B cell (primary cell): ENCODE measurements around the gene TINAGL1. TPM values are rescaled to one million over a fixed set of nuclear protein-coding genes. Genes with fewer than 3 reads are reported as not detected.

Experiments used
- ATAC-seq: fragments of 200-7000 bp; cut with Tn5 transposase; one replicate; pipeline ENCODE4 v1.10.0; 2021; ENCODE audit warnings: low read depth, mild to moderate bottlenecking, moderate number of reproducible peaks, moderate library complexity
- CTCF ChIA-PET: fragments of 350-600 bp; sonication (Branson Sonifier 250); formaldehyde crosslinking; loops from one replicate; lab custom pipeline; 2021; ENCODE audit warnings: antibody characterized with exemption, inconsistent platforms; lab: Charles Lee
- POLR2A ChIA-PET: fragments of 350-600 bp; sonication (Branson Sonifier 250); formaldehyde crosslinking; loops from one replicate; lab custom pipeline; 2021; ENCODE audit warnings: antibody characterized with exemption; lab: Charles Lee
- DNase-seq: peaks from one replicate; pipeline ENCODE4 v3.0.0; 2013
- H2AFZ ChIP-seq: 2 replicates; pipeline ENCODE4 v1.6.1; 2012; ENCODE audit warnings: mild to moderate bottlenecking, low read depth, low read length; ENCODE audit not compliant: insufficient read depth, poor library complexity, severe bottlenecking
- H3K27ac ChIP-seq, 2 donors: 1 replicate in 1 of 2; 2 replicates in 1 of 2; pipeline ENCODE4 v1.5.1; 2012 to 2013; ENCODE audit warnings: low read length in 2 of 2, mild to moderate bottlenecking in 2 of 2, moderate library complexity in 1 of 2
- H3K27me3 ChIP-seq, 4 experiments: fragments of 200-600 bp in 1 of 4; sonication (generic) in 1 of 4; replicated peaks in 1 of 4; 1 replicate in 2 of 4; 2 replicates in 2 of 4; pipeline versions ENCODE4 v1.6.1 to v1.7.0; 2013 to 2016; ENCODE audit warnings: low read length in 3 of 4, mild to moderate bottlenecking in 2 of 4, mixed read lengths in 1 of 4, moderate library complexity in 1 of 4; ENCODE audit not compliant: insufficient read depth in 4 of 4, control insufficient read depth in 3 of 4; ENCODE audit errors: control extremely low read depth in 1 of 4
- H3K36me3 ChIP-seq, 2 experiments: replicated peaks in 1 of 2; 1 replicate in 1 of 2; 2 replicates in 1 of 2; pipeline versions ENCODE4 v1.6.1 to v1.7.1; 2013; ENCODE audit warnings: low read length in 1 of 2; ENCODE audit not compliant: insufficient read depth in 2 of 2, control insufficient read depth in 1 of 2; ENCODE audit errors: control extremely low read depth in 1 of 2, extremely low read depth in 1 of 2
- H3K4me1 ChIP-seq, 2 donors: fragments of 200-600 bp in 1 of 2; sonication (generic) in 1 of 2; 1 replicate in 1 of 2; 2 replicates in 1 of 2; pipeline versions ENCODE4 v1.5.1 to v1.6.1; 2013 to 2017; ENCODE audit warnings: low read length in 2 of 2; ENCODE audit not compliant: control insufficient read depth in 2 of 2, insufficient read depth in 2 of 2
- H3K4me2 ChIP-seq: replicated peaks from 2 replicates; pipeline ENCODE3; 2012; ENCODE audit warnings: mild to moderate bottlenecking, low read depth, low read length; ENCODE audit not compliant: poor library complexity, severe bottlenecking
- H3K4me3 ChIP-seq, 5 experiments: fragments of 200-600 bp in 1 of 5; sonication (generic) in 1 of 5; 1 replicate in 3 of 5; 2 replicates in 2 of 5; pipeline versions ENCODE4 v1.5.1 to v1.7.0; 2011 to 2016; ENCODE audit warnings: low read length in 4 of 5, mild to moderate bottlenecking in 4 of 5, low read depth in 2 of 5, control low read depth in 1 of 5, moderate library complexity in 1 of 5; ENCODE audit not compliant: insufficient read depth in 1 of 5; ENCODE audit errors: control extremely low read depth in 1 of 5, extremely low read depth in 1 of 5
- H3K79me2 ChIP-seq: fragments of 200-600 bp; sonication (generic); one replicate; pipeline ENCODE4 v1.6.0; 2016; ENCODE audit warnings: low read length; ENCODE audit not compliant: control insufficient read depth, insufficient read depth
- H3K9ac ChIP-seq: fragments of 200-600 bp; sonication (generic); 2 replicates; pipeline ENCODE4 v1.6.1; 2017; ENCODE audit warnings: mild to moderate bottlenecking, low read length, moderate library complexity
- H3K9me3 ChIP-seq, 3 donors: one replicate each; pipeline versions ENCODE4 v1.6.1 to v1.7.1; 2013; ENCODE audit warnings: low read length in 2 of 3; ENCODE audit not compliant: control insufficient read depth in 2 of 3, insufficient read depth in 1 of 3; ENCODE audit errors: control extremely low read depth in 1 of 3
- H4K20me1 ChIP-seq: 2 replicates; pipeline ENCODE4 v1.6.0; 2012; ENCODE audit warnings: mild to moderate bottlenecking, low read length; ENCODE audit not compliant: insufficient read depth, control insufficient read depth, poor library complexity, severe bottlenecking
- H3K27ac Mint-ChIP-seq: one replicate; pipeline ENCODE4 v1.8.0; 2021; ENCODE audit warnings: mixed read lengths
- H3K27me3 Mint-ChIP-seq: one replicate; pipeline ENCODE4 v1.8.0; 2021; ENCODE audit warnings: mixed read lengths
- H3K4me1 Mint-ChIP-seq: one replicate; pipeline ENCODE4 v1.8.0; 2021; ENCODE audit warnings: mixed read lengths
- H3K4me3 Mint-ChIP-seq: one replicate; pipeline ENCODE4 v1.8.0; 2021; ENCODE audit warnings: mixed read lengths
- H3K9me3 Mint-ChIP-seq: one replicate; pipeline ENCODE4 v1.8.0; 2022; ENCODE audit warnings: mixed read lengths; ENCODE audit not compliant: insufficient read depth
- EZH2 ChIP-seq: IDR thresholded peaks from 2 replicates; pipeline ENCODE4 v1.6.1; 2012; ENCODE audit warnings: borderline replicate concordance, low read depth, mild to moderate bottlenecking, moderate library complexity, low read length; ENCODE audit not compliant: insufficient read depth, poor library complexity, severe bottlenecking
- WGBS: methylation state at CpG from one replicate; pipeline ENCODE4 v1.1.5; 2013; ENCODE audit warnings: missing lambda C conversion rate; ENCODE audit not compliant: insufficient coverage; 5-methylcytosine and 5-hydroxymethylcytosine counted together
- intact Hi-C: fragments of 100-400 bp; cut with micrococcal nuclease; formaldehyde crosslinking; loops from one replicate; pipeline ENCODE4 v1.10.0; 2022
- polyA plus RNA-seq: library from polyadenylated mRNA; depleted of rRNA; stranded (reverse); fragments of >200 nt; gene quantifications from 2 replicates; pipeline ENCODE4 v1.2.3, GENCODE V29; 2012
- total RNA-seq, 2 donors: library from RNA; stranded (reverse); fragments of 120-200 nt in 1 of 2; gene quantifications; 1 replicate in 1 of 2; 2 replicates in 1 of 2; pipeline versions ENCODE4 v1.2.3 to v1.2.4, GENCODE V29; 2013 to 2022
- TF ChIP-seq, protein P1 (sequence below): fragments of 200-600 bp; IDR thresholded peaks from one replicate; pipeline ENCODE4 v1.8.0; 2022; ENCODE audit warnings: antibody characterized with exemption, mild to moderate bottlenecking

The TINAGL1 gene
- total and polyA plus RNA-seq, 2 donors (not counting 1 experiment from before 2014, with no cell fraction given), result not detected

DNA sequence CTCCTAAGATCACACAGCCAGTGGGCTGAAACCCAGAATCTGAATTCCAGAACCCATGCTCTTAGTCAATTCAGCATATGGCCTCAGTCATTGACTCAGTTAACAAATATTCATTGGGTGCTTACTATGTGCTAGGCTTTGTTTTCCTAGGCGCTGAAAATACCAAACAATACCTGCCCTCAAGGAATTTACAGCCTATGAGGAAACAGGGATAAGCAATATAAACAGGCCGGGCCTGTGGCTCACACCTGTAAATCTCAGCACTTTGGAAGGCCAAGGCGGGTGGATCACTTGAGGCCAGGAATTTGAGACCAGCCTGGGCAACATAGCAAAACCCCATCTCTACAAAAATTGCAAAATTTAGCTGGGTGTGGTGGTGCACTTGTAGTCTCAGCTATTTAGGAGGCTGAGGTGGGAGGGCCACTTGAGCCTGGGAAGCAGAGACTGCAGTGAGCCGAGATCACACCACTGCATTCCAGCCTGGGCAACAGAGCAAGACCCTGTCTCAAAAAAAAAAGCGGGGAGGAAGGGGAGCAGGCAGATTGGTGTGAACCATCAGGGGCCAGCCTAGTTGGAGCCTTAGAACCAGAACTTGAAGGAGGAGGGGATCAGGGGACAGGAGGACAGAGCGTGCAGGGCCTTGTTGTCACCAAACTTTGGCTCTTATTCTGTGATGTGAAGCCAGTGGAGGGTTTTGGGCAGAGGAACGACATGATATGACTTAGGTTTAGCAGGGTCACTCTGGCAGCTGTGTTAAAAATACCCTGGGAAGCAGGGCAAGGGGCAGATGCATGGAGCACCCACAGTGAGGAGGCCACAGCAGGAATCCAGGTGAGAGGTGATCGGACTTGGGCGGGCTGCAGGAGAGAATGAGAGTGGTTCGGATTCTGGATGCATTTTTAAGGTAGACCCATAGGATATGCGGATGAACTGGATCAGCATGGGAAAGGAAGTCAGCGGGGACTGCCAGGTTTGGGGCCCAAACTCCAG is 5.8 kb downstream of the TINAGL1 start:
- Mint-ChIP-seq H3K4me1 (peaks cover 2% of the 10 kb centered on the region), H3K9me3 (no peaks in the 10 kb centered on the region), H3K27me3 (peaks cover 8% of the 10 kb centered on the region), H3K4me3 (no peak overlapping the region), H3K27ac (no peak overlapping the region)
- no peaks in the 10 kb centered on the region for H3K36me3 ChIP-seq
- no peak for TF ChIP-seq EZH2
- TF ChIP-seq, protein P1, sequence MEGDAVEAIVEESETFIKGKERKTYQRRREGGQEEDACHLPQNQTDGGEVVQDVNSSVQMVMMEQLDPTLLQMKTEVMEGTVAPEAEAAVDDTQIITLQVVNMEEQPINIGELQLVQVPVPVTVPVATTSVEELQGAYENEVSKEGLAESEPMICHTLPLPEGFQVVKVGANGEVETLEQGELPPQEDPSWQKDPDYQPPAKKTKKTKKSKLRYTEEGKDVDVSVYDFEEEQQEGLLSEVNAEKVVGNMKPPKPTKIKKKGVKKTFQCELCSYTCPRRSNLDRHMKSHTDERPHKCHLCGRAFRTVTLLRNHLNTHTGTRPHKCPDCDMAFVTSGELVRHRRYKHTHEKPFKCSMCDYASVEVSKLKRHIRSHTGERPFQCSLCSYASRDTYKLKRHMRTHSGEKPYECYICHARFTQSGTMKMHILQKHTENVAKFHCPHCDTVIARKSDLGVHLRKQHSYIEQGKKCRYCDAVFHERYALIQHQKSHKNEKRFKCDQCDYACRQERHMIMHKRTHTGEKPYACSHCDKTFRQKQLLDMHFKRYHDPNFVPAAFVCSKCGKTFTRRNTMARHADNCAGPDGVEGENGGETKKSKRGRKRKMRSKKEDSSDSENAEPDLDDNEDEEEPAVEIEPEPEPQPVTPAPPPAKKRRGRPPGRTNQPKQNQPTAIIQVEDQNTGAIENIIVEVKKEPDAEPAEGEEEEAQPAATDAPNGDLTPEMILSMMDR, result no peak
- DNase-seq, result no peak
- peaks cover 0 to 6% (median 1%) of the 10 kb centered on the region in 4 experiments for H3K27me3 ChIP-seq
- no peaks in the 10 kb centered on the region for H3K9me3 ChIP-seq
- intact Hi-C loops, result no loop called here
- no peak overlapping the region for H3K4me3 ChIP-seq
- no peaks in the 10 kb centered on the region for H3K79me2 ChIP-seq
- no peaks in the 10 kb centered on the region for H4K20me1 ChIP-seq
- H3K27ac ChIP-seq, result no peak overlapping the region
- ATAC-seq, result no peak
- WGBS, result 89% methylated on average over 11 of the region's 12 CpGs
- ChIA-PET CTCF (no interaction called here), POLR2A (interaction anchor here (0.6 kb wide), 1 partner anchor 24 kb away, joined by 3 read pairs; no protein-coding TSS in a partner anchor)
- no peaks in the 10 kb centered on the region for H3K4me1 ChIP-seq
- no peak overlapping the region for H2AFZ ChIP-seq
- H3K4me2 ChIP-seq, result no peak overlapping the region
- H3K9ac ChIP-seq, result no peak overlapping the region
